Neutrophil (primary cell): ENCODE data around the gene CRYBG1.

Experiments used
- H3K27ac ChIP-seq: fragments of 200-600 bp; sonication (generic); 2 replicates; pipeline ENCODE4 v1.5.1; 2016; ENCODE audit warnings: mild to moderate bottlenecking, moderate library complexity
- H3K27me3 ChIP-seq: fragments of 200-600 bp; sonication (generic); 2 replicates; pipeline ENCODE4 v1.6.0; 2016; ENCODE audit warnings: mild to moderate bottlenecking
- H3K36me3 ChIP-seq: fragments of 200-600 bp; sonication (generic); 2 replicates; pipeline ENCODE4 v1.5.1; 2017
- H3K4me1 ChIP-seq, 2 experiments: fragments of 200-600 bp in 1 of 2; sonication (generic) in 1 of 2; 1 replicate in 1 of 2; 2 replicates in 1 of 2; pipeline versions ENCODE4 v1.5.1 to v1.6.1; 2013 to 2016; ENCODE audit warnings: low read depth in 1 of 2, low read length in 1 of 2, mild to moderate bottlenecking in 1 of 2, moderate library complexity in 1 of 2; ENCODE audit not compliant: control insufficient read depth in 1 of 2, insufficient read depth in 1 of 2
- H3K4me3 ChIP-seq, 2 experiments: fragments of 200-600 bp in 1 of 2; sonication (generic) in 1 of 2; 1 replicate in 1 of 2; 2 replicates in 1 of 2; pipeline ENCODE4 v1.5.1; 2013 to 2016; ENCODE audit warnings: low read depth in 1 of 2, low read length in 1 of 2, mild to moderate bottlenecking in 1 of 2, moderate library complexity in 1 of 2
- H3K9me3 ChIP-seq: fragments of 200-600 bp; sonication (generic); 2 replicates; pipeline ENCODE4 v1.5.1; 2016
- CTCF ChIP-seq: fragments of 200-600 bp; sonication (generic); IDR thresholded peaks from 2 replicates; pipeline ENCODE4 v1.5.1; 2016; ENCODE audit warnings: antibody characterized with exemption

The CRYBG1 gene

DNA sequence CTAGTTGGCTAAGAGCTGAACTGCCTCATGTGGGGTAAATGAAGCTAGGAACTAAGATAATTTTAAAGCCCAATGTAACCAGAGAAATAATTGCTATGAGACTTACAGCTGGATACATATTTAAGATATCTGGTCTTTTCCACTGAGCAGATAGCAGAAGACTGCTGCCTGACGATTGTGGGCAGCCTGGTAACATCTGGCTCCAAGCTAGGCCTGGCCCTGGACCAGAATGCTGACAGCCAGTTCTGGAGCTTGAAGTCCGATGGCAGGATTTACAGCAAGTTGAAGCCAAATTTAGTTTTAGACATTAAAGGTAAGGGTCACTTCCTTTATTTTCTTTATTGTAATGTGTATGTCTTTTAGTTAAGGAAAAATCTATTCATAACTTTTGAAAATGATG is 203.1 kb downstream of the CRYBG1 start:
- H3K9me3 ChIP-seq = no peaks in the 10 kb centered on the region
- peaks cover 25 to 28% of the 10 kb centered on the region in 2 experiments for H3K4me1 ChIP-seq
- peak overlapping the region; percentile 84 for H3K27ac ChIP-seq
- TF ChIP-seq CTCF = no peak
- peaks cover 88% of the 10 kb centered on the region for H3K36me3 ChIP-seq
- no peaks in the 10 kb centered on the region for H3K27me3 ChIP-seq
- no peak overlapping the region for H3K4me3 ChIP-seq

GRCh38 chr6:106564476-106564875 is 204.0 kb downstream of the CRYBG1 start:
- H3K27me3 ChIP-seq = no peaks in the 10 kb centered on the region
- H3K27ac ChIP-seq = peak overlapping the region; percentile 39
- TF ChIP-seq CTCF = no peak
- H3K36me3 ChIP-seq = peaks cover 88% of the 10 kb centered on the region
- H3K4me3 ChIP-seq = no peak overlapping the region
- peaks cover 25 to 28% of the 10 kb centered on the region in 2 experiments for H3K4me1 ChIP-seq
- no peaks in the 10 kb centered on the region for H3K9me3 ChIP-seq

DNA sequence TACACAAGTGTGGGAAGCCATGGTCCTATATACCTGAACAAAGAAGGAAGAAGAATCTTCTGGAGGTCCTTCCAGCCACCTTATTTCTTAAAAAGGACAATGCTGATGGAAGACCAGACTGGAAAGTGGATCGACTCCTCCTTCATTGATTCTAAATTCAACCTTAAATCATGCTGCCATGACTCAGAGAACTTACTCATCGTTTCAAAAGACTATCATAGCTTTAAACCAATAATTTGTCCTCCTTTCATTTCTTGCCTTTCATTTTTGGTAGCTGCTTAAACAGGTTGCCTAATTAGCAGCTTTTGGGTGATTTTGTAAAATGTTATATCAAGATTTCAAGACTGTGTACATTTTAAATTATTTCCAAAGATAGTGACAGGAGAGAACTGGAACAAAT is 208.0 kb downstream of the CRYBG1 start:
- H3K36me3 ChIP-seq = peaks cover 72% of the 10 kb centered on the region
- no peak for TF ChIP-seq CTCF
- H3K9me3 ChIP-seq = no peaks in the 10 kb centered on the region
- H3K27ac ChIP-seq = peak overlapping the region; percentile 3
- H3K27me3 ChIP-seq = no peaks in the 10 kb centered on the region
- no peak overlapping the region for H3K4me3 ChIP-seq
- peaks cover 20% of the 10 kb centered on the region in 2 experiments for H3K4me1 ChIP-seq

DNA sequence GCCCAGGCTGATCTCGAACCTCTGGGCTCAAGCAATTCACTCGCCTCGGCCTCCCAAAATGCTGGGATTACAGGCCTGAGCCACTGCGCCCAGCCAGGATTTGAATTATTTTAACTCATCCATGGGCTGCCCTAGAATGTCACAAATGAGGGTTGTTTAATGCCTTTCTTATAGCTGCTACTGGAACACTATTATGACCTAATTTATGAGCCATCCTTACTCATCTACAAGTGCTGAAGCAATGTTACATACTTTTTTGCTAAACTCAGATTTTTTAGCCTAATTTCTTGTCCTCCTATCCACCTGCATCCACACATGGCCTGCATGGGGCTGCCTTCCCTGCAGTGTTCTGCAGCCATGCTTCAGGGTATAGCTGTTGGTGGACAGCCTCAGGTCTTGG is 208.9 kb downstream of the CRYBG1 start:
- Histone ChIP-seq H3K9me3 (no peaks in the 10 kb centered on the region), H3K27ac (peak overlapping the region; percentile 3), H3K36me3 (peaks cover 63% of the 10 kb centered on the region), H3K4me1 (peaks cover 23 to 25% of the 10 kb centered on the region in 2 experiments), H3K27me3 (no peaks in the 10 kb centered on the region), H3K4me3 (no peak overlapping the region)
- TF ChIP-seq CTCF = no peak

DNA sequence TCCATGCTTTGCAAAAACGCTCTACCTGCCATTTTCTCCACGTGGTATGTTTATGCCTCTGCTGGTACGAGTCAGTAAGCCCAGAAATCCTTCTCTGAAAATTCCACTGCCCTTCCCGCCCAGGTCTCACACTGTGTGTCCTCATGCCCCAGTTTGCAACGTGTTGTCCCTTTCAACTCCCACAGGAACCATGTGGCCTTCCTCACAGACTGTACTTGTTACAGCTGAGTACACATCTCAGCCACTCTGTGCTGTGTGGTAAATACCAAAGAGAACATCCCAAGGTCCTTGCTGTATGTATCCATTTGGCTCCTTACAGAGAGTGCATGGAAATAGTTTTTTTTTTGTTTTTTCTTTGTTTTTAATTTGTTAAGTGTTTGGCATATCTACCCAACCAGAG is 211.9 kb downstream of the CRYBG1 start:
- Histone ChIP-seq H3K27ac (peak overlapping the region; percentile 78), H3K4me1 (peaks cover 20% of the 10 kb centered on the region in 2 experiments), H3K9me3 (no peaks in the 10 kb centered on the region), H3K4me3 (no peak overlapping the region), H3K27me3 (no peaks in the 10 kb centered on the region), H3K36me3 (peaks cover 34% of the 10 kb centered on the region)
- TF ChIP-seq CTCF = no peak
